SK-N-SH (cell line): ENCODE data around the gene USP48. TPM values are rescaled to one million over a fixed set of nuclear protein-coding genes. Genes with fewer than 3 reads are reported as not detected.

Source experiments
- CTCF ChIA-PET: fragments of 300-600, 350-600 bp; formaldehyde crosslinking; extraction: SDS; loops from one replicate; lab custom pipeline; 2021; lab: Yijun Ruan, JAX
- POLR2A ChIA-PET: fragments of 350-600 bp; sonication (Branson Sonifier 250); formaldehyde crosslinking; extraction: SDS; loops from one replicate; lab custom pipeline; 2020; ENCODE audit warnings: antibody characterized with exemption, inconsistent platforms; lab: Yijun Ruan, JAX
- DNase-seq: peaks from one replicate; pipeline ENCODE4 v3.0.0; 2012
- H2AFZ ChIP-seq: fragments of 200-600 bp; sonication (generic); 2 replicates; pipeline ENCODE4 v1.8.1; 2016; ENCODE audit warnings: antibody characterized with exemption, mild to moderate bottlenecking, low read depth
- H3F3A ChIP-seq: fragments of 200-600 bp; sonication (generic); replicated peaks from 2 replicates; pipeline ENCODE3; 2016; ENCODE audit warnings: antibody characterized with exemption, mild to moderate bottlenecking; ENCODE audit not compliant: insufficient read depth
- H3K27ac ChIP-seq, 2 experiments: fragments of 200-500 bp in 1 of 2; fragments of 200-600 bp in 1 of 2; sonication (Bioruptor generic) in 1 of 2; sonication (generic), shearing (Covaris generic) in 1 of 2; 2 replicates each; pipeline versions ENCODE4 v1.5.1 to v1.6.1; 2014 to 2016; ENCODE audit warnings: low read depth in 2 of 2, inconsistent platforms in 1 of 2, low read length in 1 of 2, mild to moderate bottlenecking in 1 of 2, mixed read lengths in 1 of 2
- H3K27me3 ChIP-seq: fragments of 200-600 bp; sonication (generic), shearing (Covaris generic); 2 replicates; pipeline ENCODE4 v1.6.1; 2016; ENCODE audit warnings: mixed run types; ENCODE audit not compliant: insufficient read depth
- H3K36me3 ChIP-seq, 2 experiments: fragments of 200-500 bp in 1 of 2; fragments of 200-600 bp in 1 of 2; sonication (Bioruptor generic) in 1 of 2; sonication (generic) in 1 of 2; replicated peaks in 1 of 2; 2 replicates each; pipeline versions ENCODE3 to v1.5.1; 2014 to 2016; ENCODE audit warnings: low read length in 1 of 2, mild to moderate bottlenecking in 1 of 2; ENCODE audit not compliant: insufficient read depth in 2 of 2, control insufficient read depth in 1 of 2
- H3K4me1 ChIP-seq, 2 experiments: fragments of 200-500 bp in 1 of 2; fragments of 200-600 bp in 1 of 2; sonication (Bioruptor generic) in 1 of 2; sonication (generic), shearing (Covaris generic) in 1 of 2; 2 replicates each; pipeline versions ENCODE4 v1.5.1 to v1.6.1; 2014 to 2016; ENCODE audit warnings: low read depth in 1 of 2, low read length in 1 of 2, mixed run types in 1 of 2; ENCODE audit not compliant: insufficient read depth in 2 of 2, control insufficient read depth in 1 of 2
- H3K4me2 ChIP-seq: fragments of 200-600 bp; sonication (generic), shearing (Covaris generic); 2 replicates; pipeline ENCODE4 v1.6.1; 2017; ENCODE audit warnings: mixed run types
- H3K4me3 ChIP-seq, 2 experiments: fragments of 200-500 bp in 1 of 2; fragments of 200-600 bp in 1 of 2; sonication (Bioruptor generic) in 1 of 2; sonication (generic), shearing (Covaris generic) in 1 of 2; 2 replicates each; pipeline versions ENCODE4 v1.5.1 to v1.8.1; 2014 to 2016; ENCODE audit warnings: low read depth in 2 of 2, inconsistent platforms in 1 of 2, low read length in 1 of 2, mild to moderate bottlenecking in 1 of 2, mixed read lengths in 1 of 2, moderate library complexity in 1 of 2
- H3K79me2 ChIP-seq: fragments of 200-600 bp; sonication (generic); 2 replicates; pipeline ENCODE4 v1.8.1; 2017; ENCODE audit warnings: mild to moderate bottlenecking; ENCODE audit not compliant: insufficient read depth
- H3K9ac ChIP-seq: fragments of 200-600 bp; sonication (generic); 2 replicates; pipeline ENCODE4 v1.6.1; 2017; ENCODE audit warnings: mixed run types
- H3K9me2 ChIP-seq: fragments of 200-600 bp; sonication (generic); 2 replicates; pipeline ENCODE4 v1.6.1; 2017; ENCODE audit warnings: mixed run types
- H3K9me3 ChIP-seq: fragments of 200-600 bp; sonication (generic); 2 replicates; pipeline ENCODE4 v1.6.1; 2017; ENCODE audit warnings: mixed run types, mild to moderate bottlenecking, moderate library complexity
- H4K20me1 ChIP-seq: fragments of 200-600 bp; sonication (generic); 2 replicates; pipeline ENCODE4 v1.6.1; 2017; ENCODE audit warnings: mild to moderate bottlenecking, mixed run types; ENCODE audit not compliant: insufficient read depth
- ELF1 ChIP-seq: IDR thresholded peaks from 2 replicates; pipeline ENCODE4 v1.4.0; 2012
- EP300 ChIP-seq, 2 experiments: IDR thresholded peaks; 2 replicates each; pipeline versions ENCODE4 v1.4.0 to v1.6.1; 2012; ENCODE audit warnings: borderline replicate concordance in 1 of 2, low read depth in 1 of 2, low read length in 1 of 2
- FOSL2 ChIP-seq: IDR thresholded peaks from 2 replicates; pipeline ENCODE4 v1.4.0; 2012; ENCODE audit warnings: low read depth, mild to moderate bottlenecking, moderate library complexity, borderline replicate concordance
- FOXJ3 ChIP-seq: sonication (generic); formaldehyde crosslinking; IDR thresholded peaks from 2 replicates; pipeline ENCODE4 v1.5.1; 2020; ENCODE audit warnings: mild to moderate bottlenecking, missing genetic modification reagents
- FOXM1 ChIP-seq: IDR thresholded peaks from 2 replicates; pipeline ENCODE4 v1.4.0; 2012; ENCODE audit warnings: low read depth, mild to moderate bottlenecking
- GABPA ChIP-seq: IDR thresholded peaks from 2 replicates; pipeline ENCODE4 v1.4.0; 2012; ENCODE audit warnings: low read depth, mild to moderate bottlenecking
- GATA2 ChIP-seq: sonication (generic); formaldehyde crosslinking; IDR thresholded peaks from 2 replicates; pipeline ENCODE4 v1.5.0; 2020; ENCODE audit warnings: mild to moderate bottlenecking, missing genetic modification reagents
- JUND ChIP-seq: IDR thresholded peaks from 2 replicates; pipeline ENCODE4 v1.4.0; 2012
- NFIC ChIP-seq: IDR thresholded peaks from 2 replicates; pipeline ENCODE4 v1.4.0; 2012; ENCODE audit warnings: borderline replicate concordance
- NRF1 ChIP-seq: IDR thresholded peaks from 2 replicates; pipeline ENCODE4 v1.6.1; 2012; ENCODE audit warnings: low read depth, mild to moderate bottlenecking, low read length
- POLR2AphosphoS5 ChIP-seq: IDR thresholded peaks from 2 replicates; pipeline ENCODE4 v1.6.1; 2012; ENCODE audit warnings: low read depth, low read length
- RAD21 ChIP-seq: IDR thresholded peaks from 2 replicates; pipeline ENCODE4 v1.6.1; 2012; ENCODE audit warnings: mild to moderate bottlenecking, low read length
- RXRA ChIP-seq: IDR thresholded peaks from 2 replicates; pipeline ENCODE4 v1.4.0; 2012; ENCODE audit warnings: low read depth, mild to moderate bottlenecking, borderline replicate concordance
- SIN3A ChIP-seq: IDR thresholded peaks from 2 replicates; pipeline ENCODE4 v1.6.1; 2012; ENCODE audit warnings: low read depth, mild to moderate bottlenecking, low read length, moderate library complexity, borderline replicate concordance
- TAF1 ChIP-seq: IDR thresholded peaks from 2 replicates; pipeline ENCODE4 v1.6.1; 2012; ENCODE audit warnings: low read depth, mild to moderate bottlenecking, low read length, moderate library complexity, borderline replicate concordance
- TCF12 ChIP-seq: IDR thresholded peaks from 2 replicates; pipeline ENCODE4 v1.4.0; 2012
- YY1 ChIP-seq: IDR thresholded peaks from 2 replicates; pipeline ENCODE4 v1.4.0; 2012; ENCODE audit warnings: low read depth, mild to moderate bottlenecking
- WGBS: methylation state at CpG from one replicate; pipeline ENCODE4 v1.1.6; 2017; ENCODE audit warnings: low lambda C conversion rate; 5-methylcytosine and 5-hydroxymethylcytosine counted together
- polyA plus RNA-seq, 3 experiments: library from polyadenylated mRNA; depleted of rRNA; stranded (reverse); fragments of >200 nt; gene quantifications; 2 replicates each; pipeline ENCODE4 v1.2.3, GENCODE V29; 2012
- TF ChIP-seq, protein P1 (sequence below): IDR thresholded peaks from 2 replicates; pipeline ENCODE4 v1.6.1; 2012; ENCODE audit warnings: mild to moderate bottlenecking, low read depth, low read length, moderate library complexity
- TF ChIP-seq, protein P2 (sequence below): IDR thresholded peaks from 2 replicates; pipeline ENCODE4 v1.4.0; 2012; ENCODE audit warnings: low read depth

USP48 gene
- polyA plus RNA-seq, 1 of the 3 experiments (the other 2 are of a cell fraction): 13.6 TPM

DNA sequence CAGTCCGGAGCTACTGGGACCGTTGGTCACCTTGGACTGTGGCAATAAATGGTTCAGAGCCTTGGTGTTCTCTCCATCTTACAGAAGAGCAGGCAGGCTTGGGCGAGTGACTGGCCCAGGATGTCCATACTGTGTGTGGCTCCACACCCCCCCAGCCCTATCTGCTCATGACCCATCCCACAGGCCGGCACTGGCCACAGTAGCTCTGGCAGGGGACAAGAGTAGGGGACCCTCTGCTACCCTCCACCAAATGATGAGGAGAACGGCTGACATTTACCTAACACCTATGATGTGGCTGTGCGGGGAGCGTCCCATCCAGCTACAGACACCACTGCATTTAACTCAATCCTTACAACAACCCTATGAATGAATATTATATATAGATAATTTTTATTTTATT is 42.4 kb upstream of the USP48 start:
- no peak for DNase-seq
- H3K4me3 ChIP-seq: no peak overlapping the region
- H3K4me1 ChIP-seq: no peaks in the 10 kb centered on the region
- no peaks in the 10 kb centered on the region for H3K9me3 ChIP-seq
- H3K36me3 ChIP-seq: peaks cover 14 to 40% of the 10 kb centered on the region in 2 experiments
- no peak overlapping the region for H3K27ac ChIP-seq
- no peaks in the 10 kb centered on the region for H3K79me2 ChIP-seq
- H3K9ac ChIP-seq: no peak overlapping the region
- CTCF ChIA-PET: interaction anchor here (0.9 kb wide), 1 partner anchor 10 kb away, joined by 4 read pairs; no protein-coding TSS in a partner anchor
- no peaks in the 10 kb centered on the region for H3F3A ChIP-seq
- H2AFZ ChIP-seq: no peak overlapping the region
- 96% methylated on average over 5 of the region's 7 CpGs for WGBS
- POLR2A ChIA-PET: no interaction called here
- no peaks in the 10 kb centered on the region for H4K20me1 ChIP-seq
- no peak overlapping the region for H3K4me2 ChIP-seq
- no peaks in the 10 kb centered on the region for H3K27me3 ChIP-seq
- no peak for TF ChIP-seq FOXJ3
- no peak for TF ChIP-seq TAF1
- TF ChIP-seq ELF1: no peak
- TF ChIP-seq, protein P1, sequence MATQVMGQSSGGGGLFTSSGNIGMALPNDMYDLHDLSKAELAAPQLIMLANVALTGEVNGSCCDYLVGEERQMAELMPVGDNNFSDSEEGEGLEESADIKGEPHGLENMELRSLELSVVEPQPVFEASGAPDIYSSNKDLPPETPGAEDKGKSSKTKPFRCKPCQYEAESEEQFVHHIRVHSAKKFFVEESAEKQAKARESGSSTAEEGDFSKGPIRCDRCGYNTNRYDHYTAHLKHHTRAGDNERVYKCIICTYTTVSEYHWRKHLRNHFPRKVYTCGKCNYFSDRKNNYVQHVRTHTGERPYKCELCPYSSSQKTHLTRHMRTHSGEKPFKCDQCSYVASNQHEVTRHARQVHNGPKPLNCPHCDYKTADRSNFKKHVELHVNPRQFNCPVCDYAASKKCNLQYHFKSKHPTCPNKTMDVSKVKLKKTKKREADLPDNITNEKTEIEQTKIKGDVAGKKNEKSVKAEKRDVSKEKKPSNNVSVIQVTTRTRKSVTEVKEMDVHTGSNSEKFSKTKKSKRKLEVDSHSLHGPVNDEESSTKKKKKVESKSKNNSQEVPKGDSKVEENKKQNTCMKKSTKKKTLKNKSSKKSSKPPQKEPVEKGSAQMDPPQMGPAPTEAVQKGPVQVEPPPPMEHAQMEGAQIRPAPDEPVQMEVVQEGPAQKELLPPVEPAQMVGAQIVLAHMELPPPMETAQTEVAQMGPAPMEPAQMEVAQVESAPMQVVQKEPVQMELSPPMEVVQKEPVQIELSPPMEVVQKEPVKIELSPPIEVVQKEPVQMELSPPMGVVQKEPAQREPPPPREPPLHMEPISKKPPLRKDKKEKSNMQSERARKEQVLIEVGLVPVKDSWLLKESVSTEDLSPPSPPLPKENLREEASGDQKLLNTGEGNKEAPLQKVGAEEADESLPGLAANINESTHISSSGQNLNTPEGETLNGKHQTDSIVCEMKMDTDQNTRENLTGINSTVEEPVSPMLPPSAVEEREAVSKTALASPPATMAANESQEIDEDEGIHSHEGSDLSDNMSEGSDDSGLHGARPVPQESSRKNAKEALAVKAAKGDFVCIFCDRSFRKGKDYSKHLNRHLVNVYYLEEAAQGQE: no peak
- no peak for TF ChIP-seq GATA2 (CRISPR knock-in tag)
- TF ChIP-seq FOXM1: no peak
- no peak for TF ChIP-seq FOSL2
- no peak for TF ChIP-seq JUND
- no peaks in the 10 kb centered on the region for H3K9me2 ChIP-seq

DNA sequence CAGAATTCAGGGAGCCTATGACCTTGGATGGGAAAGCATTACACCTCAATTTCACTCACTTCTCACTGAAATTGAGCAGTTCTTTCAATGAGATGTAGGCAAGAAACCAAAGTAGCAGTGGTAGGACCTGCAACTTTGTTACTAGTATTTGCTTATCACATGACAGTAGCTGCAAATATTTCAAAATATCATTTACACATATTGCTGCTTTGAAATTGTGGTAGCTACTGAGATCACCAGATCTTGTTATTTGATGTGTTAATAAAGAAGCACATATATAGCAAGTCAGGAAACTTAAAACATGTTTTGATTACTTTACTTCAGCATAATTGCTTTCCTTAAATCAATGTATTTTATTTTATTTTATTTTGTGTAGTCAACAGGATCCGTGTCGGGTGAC is 42.0 kb upstream of the USP48 start:
- WGBS: 95% methylated on average over 2 of the region's 2 CpGs
- Histone ChIP-seq H3K9me2 (no peaks in the 10 kb centered on the region), H3K27me3 (no peaks in the 10 kb centered on the region), H3K27ac (no peak overlapping the region), H3K4me3 (no peak overlapping the region), H3K4me2 (no peak overlapping the region), H3K9ac (no peak overlapping the region), H3F3A (no peaks in the 10 kb centered on the region), H3K79me2 (no peaks in the 10 kb centered on the region), H3K36me3 (peaks cover 14 to 40% of the 10 kb centered on the region in 2 experiments), H3K9me3 (no peaks in the 10 kb centered on the region), H4K20me1 (no peaks in the 10 kb centered on the region), H2AFZ (no peak overlapping the region), H3K4me1 (no peaks in the 10 kb centered on the region)
- ChIA-PET POLR2A (no interaction called here), CTCF (interaction anchor here (0.9 kb wide), 1 partner anchor 9 kb away, joined by 4 read pairs; no protein-coding TSS in a partner anchor)
- no peak for TF ChIP-seq SIN3A
- TF ChIP-seq POLR2AphosphoS5: no peak
- TF ChIP-seq NFIC: no peak
- no peak for TF ChIP-seq RXRA
- no peak for TF ChIP-seq EP300 (IDR thresholded peaks at IDR 0.05; ENCODE audit: borderline replicate concordance in 1 of 2, low read depth in 1 of 2, low read length in 1 of 2)
- no peak for TF ChIP-seq GABPA
- TF ChIP-seq NRF1: no peak
- TF ChIP-seq FOXM1: no peak
- no peak for TF ChIP-seq YY1
- TF ChIP-seq, protein P2, sequence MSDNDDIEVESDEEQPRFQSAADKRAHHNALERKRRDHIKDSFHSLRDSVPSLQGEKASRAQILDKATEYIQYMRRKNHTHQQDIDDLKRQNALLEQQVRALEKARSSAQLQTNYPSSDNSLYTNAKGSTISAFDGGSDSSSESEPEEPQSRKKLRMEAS: no peak
- TF ChIP-seq TCF12: no peak
- no peak for TF ChIP-seq RAD21
- no peak for DNase-seq
